C4-2B (cell line): ENCODE measurements around the gene RGS18.
"Not testable (repeated sequence)": the region's sequence is repeated elsewhere in the genome, so short reads cannot be mapped to it uniquely, and the experiment has no call there.

Source experiments
- H3K27ac ChIP-seq: fragments of 450-650 bp; 2 replicates; pipeline ENCODE4 v1.5.1; 2017
- CTCF ChIP-seq: fragments of 450-650 bp; conservative IDR thresholded peaks from 2 replicates; pipeline ENCODE4 v1.5.1; 2017; ENCODE audit warnings: mild to moderate bottlenecking
- ZFX ChIP-seq: fragments of 450-650 bp; IDR thresholded peaks from 2 replicates; pipeline ENCODE4 v1.6.1; 2017

The RGS18 gene

GRCh38 chr1:192162376-192162775 is 4.1 kb downstream of the RGS18 start:
- TF ChIP-seq CTCF = no peak
- no peak for TF ChIP-seq ZFX
- no peak overlapping the region for H3K27ac ChIP-seq

GRCh38 chr1:192165002-192165401 is 6.7 kb downstream of the RGS18 start:
- not testable (repeated sequence) for H3K27ac ChIP-seq

GRCh38 chr1:192167011-192167410 is 8.7 kb downstream of the RGS18 start:
- no peak overlapping the region for H3K27ac ChIP-seq
- TF ChIP-seq ZFX = no peak
- TF ChIP-seq CTCF = no peak

- TF ChIP-seq CTCF = no peak
- TF ChIP-seq ZFX = no peak
- H3K27ac ChIP-seq = no peak overlapping the region
These were observed 9.8 kb downstream of the RGS18 start for GRCh38 chr1:192167911-192168700.

GRCh38 chr1:192168964-192169363 is 10.7 kb downstream of the RGS18 start:
- TF ChIP-seq CTCF (no peak), ZFX (no peak)
- no peak overlapping the region for H3K27ac ChIP-seq

GRCh38 chr1:192170196-192170984 is 12.1 kb downstream of the RGS18 start:
- TF ChIP-seq CTCF = no peak
- TF ChIP-seq ZFX = no peak
- no peak overlapping the region for H3K27ac ChIP-seq

GRCh38 chr1:192171123-192171522 is 12.9 kb downstream of the RGS18 start:
- no peak overlapping the region for H3K27ac ChIP-seq
- TF ChIP-seq CTCF (no peak), ZFX (no peak)
